ENCODE data around the gene CPD. TPM values are rescaled to one million over a fixed set of nuclear protein-coding genes. Genes with fewer than 3 reads are reported as not detected.
"Not testable (repeated sequence)": the region's sequence is repeated elsewhere in the genome, so short reads cannot be mapped to it uniquely, and the experiment has no call there.

The CPD gene
- total and polyA plus RNA-seq, 4 donors: 19.1 to 139 (median 58.8) TPM

- TF ChIP-seq ZBTB33 (IDR thresholded peaks at IDR 0.05) (no peak), JUND (IDR thresholded peaks at IDR 0.05) (no peak), FOXA1 (IDR thresholded peaks at IDR 0.05) (no peak), RXRA (IDR thresholded peaks at IDR 0.05) (no peak)
Measured at GRCh38 chr17:30458371-30458770, 79.6 kb downstream of the CPD start (continued).

GRCh38 chr17:30458797-30459413 lies 80.2 kb downstream of the CPD start:
- not testable (repeated sequence) for H3K4me3 ChIP-seq (ENCODE audit: low read depth in 1 of 3, low read length in 3 of 3); H3K9ac ChIP-seq (ENCODE audit: low read depth in 1 of 2, low read length in 2 of 2); H3K27me3 ChIP-seq (ENCODE audit: control insufficient read depth in 4 of 4, insufficient read depth in 4 of 4, low read length in 3 of 4); H3K27ac ChIP-seq (ENCODE audit: low read depth in 1 of 2, low read length in 2 of 2); DNase-seq (ENCODE audit: low spot score); H3K4me1 ChIP-seq (ENCODE audit: control insufficient read depth in 4 of 4, insufficient read depth in 4 of 4, low read length in 3 of 4); H3K9me3 ChIP-seq (ENCODE audit: control insufficient read depth in 4 of 4, low read length in 3 of 4)
- WGBS: 96% methylated on average over 5 of the region's 5 CpGs
- peaks cover 8 to 26% (median 20%) of the 10 kb centered on the region in 4 donors for H3K36me3 ChIP-seq (ENCODE audit: control insufficient read depth in 4 of 4, insufficient read depth in 3 of 4, low read depth in 1 of 4, low read length in 3 of 4)

- Histone ChIP-seq H3K9ac (ENCODE audit: low read depth in 1 of 2, low read length in 2 of 2) (no peak overlapping the region), H3K27me3 (ENCODE audit: control insufficient read depth in 4 of 4, insufficient read depth in 4 of 4, low read length in 3 of 4) (no peaks in the 10 kb centered on the region), H3K4me1 (ENCODE audit: control insufficient read depth in 4 of 4, insufficient read depth in 4 of 4, low read length in 3 of 4) (no peaks in the 10 kb centered on the region), H3K9me3 (ENCODE audit: control insufficient read depth in 4 of 4, low read length in 3 of 4) (no peaks in the 10 kb centered on the region), H3K36me3 (ENCODE audit: control insufficient read depth in 4 of 4, insufficient read depth in 3 of 4, low read depth in 1 of 4, low read length in 3 of 4) (peaks cover 0 to 11% (median 7%) of the 10 kb centered on the region in 4 donors), H3K27ac (ENCODE audit: low read depth in 1 of 2, low read length in 2 of 2) (no peak overlapping the region), H3K4me3 (ENCODE audit: low read depth in 1 of 3, low read length in 3 of 3) (no peak overlapping the region)
- DNase-seq (ENCODE audit: low spot score): no peak
- 93% methylated on average over 2 of the region's 2 CpGs for WGBS
- no peak for TF ChIP-seq ATF3 (IDR thresholded peaks at IDR 0.05)
- TF ChIP-seq HNF4A (conservative IDR thresholded peaks at IDR 0.05): no peak
- TF ChIP-seq EGR1 (IDR thresholded peaks at IDR 0.05; ENCODE audit: low read depth in 2 of 2): no peak
Measured at GRCh38 chr17:30468465-30468864, 89.7 kb downstream of the CPD start.

- no peaks in the 10 kb centered on the region for H3K9me3 ChIP-seq (ENCODE audit: control insufficient read depth in 4 of 4, low read length in 3 of 4)
- H3K27me3 ChIP-seq (ENCODE audit: control insufficient read depth in 4 of 4, insufficient read depth in 4 of 4, low read length in 3 of 4): no peaks in the 10 kb centered on the region
- H3K27ac ChIP-seq (ENCODE audit: low read depth in 1 of 2, low read length in 2 of 2): no peak overlapping the region
- H3K36me3 ChIP-seq (ENCODE audit: control insufficient read depth in 4 of 4, insufficient read depth in 3 of 4, low read depth in 1 of 4, low read length in 3 of 4): no peaks in the 10 kb centered on the region
- WGBS: 73% methylated on average over 10 of the region's 10 CpGs
- H3K9ac ChIP-seq (ENCODE audit: low read depth in 1 of 2, low read length in 2 of 2): no peak overlapping the region
- H3K4me1 ChIP-seq (ENCODE audit: control insufficient read depth in 4 of 4, insufficient read depth in 4 of 4, low read length in 3 of 4): peaks cover 0 to 5% (median 5%) of the 10 kb centered on the region in 4 donors
- no peak for DNase-seq (ENCODE audit: low spot score)
- H3K4me3 ChIP-seq (ENCODE audit: low read depth in 1 of 3, low read length in 3 of 3): no peak overlapping the region
- TF ChIP-seq REST (IDR thresholded peaks at IDR 0.05) (no peak), FOXA2 (IDR thresholded peaks at IDR 0.05) (no peak)
Measured at GRCh38 chr17:30472238-30472890, 93.6 kb downstream of the CPD start.
